Measurements from ENCODE around the gene PAK4.

GRCh38 chr19:39146686-39147450 lies 21.3 kb downstream of the PAK4 start:
- TF ChIP-seq CTCF (IDR thresholded peaks at IDR 0.05; ENCODE audit: low read depth, low read length, poor library complexity, severe bottlenecking) = no peak
- TF ChIP-seq EZH2phosphoT487 (IDR thresholded peaks at IDR 0.05; ENCODE audit: borderline replicate concordance, low read length) = no peak
